DND-41 (cell line): ENCODE data around the gene MAPK13.

ENCODE experiments used
- EZH2 ChIP-seq: IDR thresholded peaks from 3 replicates; pipeline ENCODE4 v1.6.1; 2012; ENCODE audit warnings: borderline replicate concordance, low read depth, mild to moderate bottlenecking, moderate library complexity, low read length, inconsistent platforms; ENCODE audit not compliant: severe bottlenecking
- TF ChIP-seq, protein P1 (sequence below): IDR thresholded peaks from 2 replicates; pipeline ENCODE4 v1.5.1; 2012; ENCODE audit warnings: borderline replicate concordance, low read length, moderate library complexity, mild to moderate bottlenecking; ENCODE audit not compliant: poor library complexity, severe bottlenecking; ENCODE audit errors: extremely low read depth

GRCh38 chr6:36098253-36098919, 31.9 kb upstream of the MAPK13 start:
- TF ChIP-seq, protein P1, sequence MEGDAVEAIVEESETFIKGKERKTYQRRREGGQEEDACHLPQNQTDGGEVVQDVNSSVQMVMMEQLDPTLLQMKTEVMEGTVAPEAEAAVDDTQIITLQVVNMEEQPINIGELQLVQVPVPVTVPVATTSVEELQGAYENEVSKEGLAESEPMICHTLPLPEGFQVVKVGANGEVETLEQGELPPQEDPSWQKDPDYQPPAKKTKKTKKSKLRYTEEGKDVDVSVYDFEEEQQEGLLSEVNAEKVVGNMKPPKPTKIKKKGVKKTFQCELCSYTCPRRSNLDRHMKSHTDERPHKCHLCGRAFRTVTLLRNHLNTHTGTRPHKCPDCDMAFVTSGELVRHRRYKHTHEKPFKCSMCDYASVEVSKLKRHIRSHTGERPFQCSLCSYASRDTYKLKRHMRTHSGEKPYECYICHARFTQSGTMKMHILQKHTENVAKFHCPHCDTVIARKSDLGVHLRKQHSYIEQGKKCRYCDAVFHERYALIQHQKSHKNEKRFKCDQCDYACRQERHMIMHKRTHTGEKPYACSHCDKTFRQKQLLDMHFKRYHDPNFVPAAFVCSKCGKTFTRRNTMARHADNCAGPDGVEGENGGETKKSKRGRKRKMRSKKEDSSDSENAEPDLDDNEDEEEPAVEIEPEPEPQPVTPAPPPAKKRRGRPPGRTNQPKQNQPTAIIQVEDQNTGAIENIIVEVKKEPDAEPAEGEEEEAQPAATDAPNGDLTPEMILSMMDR = no peak
- no peak for TF ChIP-seq EZH2
